GM12878 (cell line): Measurements from ENCODE around the gene PCSK9. TPM values are rescaled to one million over a fixed set of nuclear protein-coding genes. Genes with fewer than 3 reads are reported as not detected.

Experiments used
- ATAC-seq: fragments of 200-7000 bp; cut with Tn5 transposase; 3 replicates; pipeline ENCODE4 v1.9.1; 2020; ENCODE audit warnings: mild to moderate bottlenecking, moderate library complexity
- BruUV-seq: library from RNA; stranded (reverse); fragments of 400-500 nt; replicated peaks from 2 replicates; lab custom pipeline; 2021; lab: Mats Ljungman, UMichigan
- CTCF ChIA-PET: fragments of 300-600 bp; sonication (Branson Sonifier 250); formaldehyde crosslinking; extraction: SDS; loops from one replicate; lab custom pipeline; 2021; ENCODE audit warnings: inconsistent platforms; lab: Yijun Ruan, JAX
- POLR2A ChIA-PET: fragments of 350-600 bp; formaldehyde crosslinking; extraction: SDS; loops from one replicate; lab custom pipeline; 2021; ENCODE audit warnings: inconsistent platforms; lab: Charles Lee
- RAD21 ChIA-PET: fragments of 300-600 bp; sonication (Branson Sonifier 250); formaldehyde crosslinking; loops from one replicate; lab custom pipeline; 2023; ENCODE audit warnings: antibody characterized with exemption; ENCODE audit not compliant: unreplicated experiment; lab: Charles Lee
- SMC1A ChIA-PET: fragments of 300-600 bp; sonication (Branson Sonifier 250); formaldehyde crosslinking; loops from one replicate; lab custom pipeline; 2023; ENCODE audit not compliant: unreplicated experiment, uncharacterized antibody; lab: Charles Lee
- DNase-seq: peaks from one replicate; pipeline ENCODE4 v3.0.0-alpha.2; 2011; ENCODE audit warnings: low read depth, low spot score
- FAIRE-seq: peaks from 3 replicates; lab custom pipeline; 2011; peaks lifted over from hg19 to GRCh38; lab: Jason Lieb, UNC
- H2AFZ ChIP-seq: 2 replicates; pipeline ENCODE4 v1.6.0; 2011; ENCODE audit warnings: low read depth, low read length, control low read depth; ENCODE audit not compliant: control insufficient read depth
- H3K27ac ChIP-seq: 2 replicates; pipeline ENCODE4 v1.5.1; 2011; ENCODE audit warnings: control low read depth; ENCODE audit not compliant: control insufficient read depth, insufficient read depth
- H3K27me3 ChIP-seq, 2 experiments: replicated peaks in 1 of 2; 2 replicates each; pipeline versions ENCODE4 v1.6.0 to v1.6.1; 2011; ENCODE audit warnings: low read length in 1 of 2; ENCODE audit not compliant: control insufficient read depth in 2 of 2, insufficient read depth in 2 of 2
- H3K36me3 ChIP-seq, 2 experiments: 2 replicates each; pipeline ENCODE4 v1.5.1; 2011; ENCODE audit warnings: low read length in 1 of 2; ENCODE audit not compliant: control insufficient read depth in 2 of 2, insufficient read depth in 2 of 2
- H3K4me1 ChIP-seq: 2 replicates; pipeline ENCODE4 v1.6.1; 2011; ENCODE audit warnings: mild to moderate bottlenecking, low read length, moderate library complexity, mixed read lengths; ENCODE audit not compliant: control insufficient read depth, insufficient read depth
- H3K4me2 ChIP-seq: 2 replicates; pipeline ENCODE4 v1.6.0; 2011; ENCODE audit warnings: control low read depth; ENCODE audit not compliant: control insufficient read depth, insufficient read depth
- H3K4me3 ChIP-seq: fragments of 200-600 bp; sonication (generic); 2 replicates; pipeline ENCODE4 v1.5.1; 2016
- H3K79me2 ChIP-seq: 2 replicates; pipeline ENCODE4 v1.6.0; 2011; ENCODE audit warnings: low read length; ENCODE audit not compliant: control insufficient read depth, insufficient read depth
- H3K9ac ChIP-seq: 2 replicates; pipeline ENCODE4 v1.8.0; 2011; ENCODE audit warnings: low read length, control low read depth, mixed read lengths; ENCODE audit not compliant: control insufficient read depth, insufficient read depth
- H3K9me3 ChIP-seq: replicated peaks from 3 replicates; pipeline ENCODE4 v1.5.1; 2011; ENCODE audit warnings: mild to moderate bottlenecking, low read length; ENCODE audit not compliant: control insufficient read depth, insufficient read depth
- H4K20me1 ChIP-seq: 2 replicates; pipeline ENCODE4 v1.6.0; 2011; ENCODE audit not compliant: control insufficient read depth, insufficient read depth
- DPF2 ChIP-seq: fragments of 450-650 bp; IDR thresholded peaks from 2 replicates; pipeline ENCODE4 v1.6.1; 2017; ENCODE audit warnings: mild to moderate bottlenecking
- E2F4 ChIP-seq: IDR thresholded peaks from 2 replicates; pipeline ENCODE4 v1.6.1; 2012; ENCODE audit warnings: low read depth, low read length, improper control_type of control experiment
- IRF4 ChIP-seq: IDR thresholded peaks from 2 replicates; pipeline ENCODE4 v1.6.1; 2011; ENCODE audit warnings: low read depth, low read length
- MXI1 ChIP-seq: fragments of 150-350 bp; IDR thresholded peaks from 2 replicates; pipeline ENCODE4 v1.6.1; 2011; ENCODE audit warnings: low read depth, mild to moderate bottlenecking, inconsistent platforms, low read length, improper control_type of control experiment
- RUNX3 ChIP-seq: IDR thresholded peaks from 2 replicates; pipeline ENCODE4 v1.6.1; 2012; ENCODE audit warnings: low read length, inconsistent platforms
- SMC3 ChIP-seq: IDR thresholded peaks from 2 replicates; pipeline ENCODE4 v1.6.1; 2011; ENCODE audit warnings: low read length, improper control_type of control experiment, borderline replicate concordance
- TAF1 ChIP-seq: IDR thresholded peaks from 2 replicates; pipeline ENCODE4 v1.6.1; 2011; ENCODE audit warnings: mild to moderate bottlenecking, low read depth, low read length, borderline replicate concordance
- TCF3 ChIP-seq: IDR thresholded peaks from 2 replicates; pipeline ENCODE4 v1.6.1; 2012; ENCODE audit warnings: low read depth, mild to moderate bottlenecking, low read length, borderline replicate concordance; ENCODE audit not compliant: insufficient read depth
- WGBS: methylation state at CpG from one replicate; pipeline ENCODE4 v1.1.6; 2016; ENCODE audit warnings: low lambda C conversion rate; ENCODE audit not compliant: insufficient replicate concordance, insufficient coverage; ENCODE audit errors: missing lambda C conversion rate; 5-methylcytosine and 5-hydroxymethylcytosine counted together
- in situ Hi-C: fragments of 300-500 bp; cut with MboI; formaldehyde crosslinking; loops from 9 replicates; pipeline ENCODE4 v1.14.3; 2018; ENCODE audit warnings: mixed read lengths
- intact Hi-C: fragments of 100-400 bp; cut with micrococcal nuclease; formaldehyde crosslinking; loops from one replicate; pipeline ENCODE4 v1.14.2; 2022; ENCODE audit not compliant: unreplicated experiment
- polyA plus RNA-seq, 11 experiments: library from polyadenylated mRNA; depleted of rRNA in 4 of 11; unstranded in 6 of 11; stranded (reverse) in 5 of 11; fragments of >200 nt; fragmentation: Nextera tagmentation in 4 of 11; fragmentation: Illumina TruSeq in 1 of 11; extraction: Ambion mirVana in 4 of 11; extraction: Trizol in 1 of 11; gene quantifications; 1 replicate in 1 of 11; 2 replicates in 10 of 11; pipeline versions ENCODE4 v1.2.1 to v1.2.3, GENCODE V29; 2011 to 2016; ENCODE audit warnings: inconsistent platforms in 2 of 11, missing spikeins in 2 of 11, low read depth in 1 of 11
- total RNA-seq, 4 experiments: library from RNA; depleted of rRNA in 3 of 4; stranded (reverse); fragments of >200 nt in 3 of 4; fragmentation: Illumina TruSeq in 1 of 4; extraction: Trizol in 1 of 4; gene quantifications; 2 replicates each; pipeline versions ENCODE4 v1.2.1 to v1.2.3, GENCODE V29; 2013 to 2021
- TF ChIP-seq, protein P1 (sequence below): fragments of 450-650 bp; IDR thresholded peaks from 2 replicates; pipeline ENCODE4 v1.6.1; 2017; ENCODE audit warnings: mild to moderate bottlenecking, low read depth, inconsistent platforms; ENCODE audit not compliant: poor library complexity, severe bottlenecking
- TF ChIP-seq, protein P2 (sequence below): IDR thresholded peaks from 2 replicates; pipeline ENCODE4 v1.6.1; 2012; ENCODE audit warnings: low read depth, low read length, improper control_type of control experiment

Gene PCSK9
- total and polyA plus RNA-seq, 10 of the 15 experiments (the other 5 are each of a cell fraction or from before 2014, with no cell fraction given) = 0.03 to 0.15 TPM; not detected in 8

DNA sequence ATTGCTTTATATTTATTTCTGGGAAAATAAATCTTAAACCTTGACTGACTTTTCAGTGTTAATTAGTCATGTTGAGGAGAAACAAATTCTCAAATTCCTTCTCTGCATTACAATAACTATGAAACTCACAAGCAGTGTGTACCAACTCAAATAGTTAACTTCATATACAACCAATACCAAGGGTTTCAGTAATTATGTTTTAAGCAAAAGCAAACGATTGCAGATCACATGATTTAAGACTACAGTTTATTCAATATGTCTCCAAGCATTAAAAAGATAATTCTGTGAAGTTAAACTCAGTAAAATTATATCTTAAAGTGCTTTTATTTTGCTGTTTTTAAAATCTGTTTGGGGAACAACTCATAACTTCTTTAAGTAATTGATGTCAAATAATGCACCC is 28.6 kb downstream of the PCSK9 start:
- in situ Hi-C loops = no loop called here
- H3K27me3 ChIP-seq = no peaks in the 10 kb centered on the region
- intact Hi-C loops = no loop called here
- TF ChIP-seq, protein P1, sequence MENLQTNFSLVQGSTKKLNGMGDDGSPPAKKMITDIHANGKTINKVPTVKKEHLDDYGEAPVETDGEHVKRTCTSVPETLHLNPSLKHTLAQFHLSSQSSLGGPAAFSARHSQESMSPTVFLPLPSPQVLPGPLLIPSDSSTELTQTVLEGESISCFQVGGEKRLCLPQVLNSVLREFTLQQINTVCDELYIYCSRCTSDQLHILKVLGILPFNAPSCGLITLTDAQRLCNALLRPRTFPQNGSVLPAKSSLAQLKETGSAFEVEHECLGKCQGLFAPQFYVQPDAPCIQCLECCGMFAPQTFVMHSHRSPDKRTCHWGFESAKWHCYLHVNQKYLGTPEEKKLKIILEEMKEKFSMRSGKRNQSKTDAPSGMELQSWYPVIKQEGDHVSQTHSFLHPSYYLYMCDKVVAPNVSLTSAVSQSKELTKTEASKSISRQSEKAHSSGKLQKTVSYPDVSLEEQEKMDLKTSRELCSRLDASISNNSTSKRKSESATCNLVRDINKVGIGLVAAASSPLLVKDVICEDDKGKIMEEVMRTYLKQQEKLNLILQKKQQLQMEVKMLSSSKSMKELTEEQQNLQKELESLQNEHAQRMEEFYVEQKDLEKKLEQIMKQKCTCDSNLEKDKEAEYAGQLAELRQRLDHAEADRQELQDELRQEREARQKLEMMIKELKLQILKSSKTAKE = no peak
- TF ChIP-seq IRF4 = no peak
- TF ChIP-seq E2F4 = no peak
- TF ChIP-seq DPF2 = no peak
- TF ChIP-seq, protein P2, sequence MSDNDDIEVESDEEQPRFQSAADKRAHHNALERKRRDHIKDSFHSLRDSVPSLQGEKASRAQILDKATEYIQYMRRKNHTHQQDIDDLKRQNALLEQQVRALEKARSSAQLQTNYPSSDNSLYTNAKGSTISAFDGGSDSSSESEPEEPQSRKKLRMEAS = no peak
- TF ChIP-seq MXI1 = no peak
- no peak for TF ChIP-seq SMC3
- TF ChIP-seq TCF3 = no peak
- TF ChIP-seq TAF1 = no peak
- TF ChIP-seq RUNX3 = no peak
- H3K36me3 ChIP-seq = peaks cover 18 to 33% of the 10 kb centered on the region in 2 experiments
- ChIA-PET POLR2A (no interaction called here), RAD21 (no interaction called here), SMC1A (no interaction called here), CTCF (no interaction called here)
- no peak overlapping the region for H3K4me3 ChIP-seq
- WGBS = 93% methylated on average over 1 of the region's 1 CpG
- DNase-seq (no peak), ATAC-seq (no peak), FAIRE-seq (no peak)
- no peak overlapping the region for H3K9ac ChIP-seq
- no peak overlapping the region for H2AFZ ChIP-seq
- H3K79me2 ChIP-seq = no peaks in the 10 kb centered on the region
- no peaks in the 10 kb centered on the region for H4K20me1 ChIP-seq
- no peaks in the 10 kb centered on the region for H3K4me1 ChIP-seq
- H3K27ac ChIP-seq = no peak overlapping the region
- H3K9me3 ChIP-seq = no peaks in the 10 kb centered on the region
- BruUV-seq = TSS peak; percentile 35
- no peak overlapping the region for H3K4me2 ChIP-seq
